HG03442 (cell line): ENCODE measurements around the gene PARP14.
A peak's percentile ranks its signal among the peaks of the same experiment; 100 is the strongest.

ENCODE experiments used
- ATAC-seq: cut with Tn5 transposase; IDR thresholded peaks from one replicate; pipeline ENCODE4 v1.9.1; 2021; ENCODE audit warnings: mild to moderate bottlenecking, moderate library complexity; ENCODE audit not compliant: unreplicated experiment

Gene PARP14

DNA sequence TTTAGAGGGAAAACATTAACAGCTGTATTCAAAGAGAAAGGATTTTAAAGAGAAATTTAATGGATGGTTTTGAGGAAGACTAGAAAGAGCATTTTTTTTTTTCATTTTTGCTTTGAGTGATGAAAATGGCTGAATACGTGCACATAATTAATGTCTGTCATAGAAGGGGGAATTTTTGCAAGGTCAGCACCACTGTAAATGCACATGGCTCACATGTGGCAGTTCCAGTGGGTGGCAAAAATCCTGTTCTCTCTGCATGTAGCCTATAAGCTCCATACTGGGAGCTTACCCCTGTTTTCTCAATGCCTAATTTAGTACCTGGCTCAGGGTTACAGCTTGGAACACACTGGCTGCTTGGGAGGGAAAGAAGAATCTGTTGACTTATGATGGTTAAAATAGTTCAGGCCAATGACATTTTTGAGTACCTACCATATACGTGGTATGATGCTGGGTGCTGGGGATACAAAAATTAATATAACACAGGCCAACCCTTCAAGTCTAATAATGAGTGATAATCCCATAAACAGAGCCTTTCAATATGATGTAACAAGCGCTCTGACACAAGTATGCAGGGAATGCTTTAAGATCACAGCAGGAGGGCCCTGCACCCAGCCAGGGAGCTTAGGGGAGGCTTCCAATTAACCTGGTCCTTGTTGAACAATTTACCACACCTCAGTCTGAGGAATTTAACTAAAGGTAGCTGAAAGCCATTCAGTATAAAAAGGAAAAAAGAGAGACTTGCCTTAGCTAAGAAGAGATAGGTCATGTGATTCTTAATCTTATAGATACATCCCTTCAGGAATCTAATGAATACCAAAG lies 80.0 kb downstream of the PARP14 start:
- ATAC-seq, result no peak

DNA sequence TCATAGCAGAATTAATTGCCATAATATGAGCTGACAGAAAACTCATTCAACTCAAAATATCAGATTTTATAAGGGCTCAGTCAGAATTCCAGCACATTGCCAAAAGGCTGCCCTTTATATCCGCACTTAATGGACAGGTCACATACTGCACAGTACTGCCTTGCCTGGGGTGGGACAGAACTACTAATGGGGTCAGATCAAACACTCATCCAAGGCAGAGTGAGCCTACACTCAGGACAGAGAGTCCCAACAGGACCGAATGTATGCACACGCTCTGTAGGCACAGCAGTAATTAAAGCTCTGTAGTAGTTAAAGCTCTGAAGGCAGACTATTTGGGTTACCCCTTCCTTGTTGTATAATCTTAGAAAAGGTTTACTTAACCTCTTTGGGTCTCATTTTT lies 85.8 kb downstream of the PARP14 start:
- ATAC-seq, result no peak

DNA sequence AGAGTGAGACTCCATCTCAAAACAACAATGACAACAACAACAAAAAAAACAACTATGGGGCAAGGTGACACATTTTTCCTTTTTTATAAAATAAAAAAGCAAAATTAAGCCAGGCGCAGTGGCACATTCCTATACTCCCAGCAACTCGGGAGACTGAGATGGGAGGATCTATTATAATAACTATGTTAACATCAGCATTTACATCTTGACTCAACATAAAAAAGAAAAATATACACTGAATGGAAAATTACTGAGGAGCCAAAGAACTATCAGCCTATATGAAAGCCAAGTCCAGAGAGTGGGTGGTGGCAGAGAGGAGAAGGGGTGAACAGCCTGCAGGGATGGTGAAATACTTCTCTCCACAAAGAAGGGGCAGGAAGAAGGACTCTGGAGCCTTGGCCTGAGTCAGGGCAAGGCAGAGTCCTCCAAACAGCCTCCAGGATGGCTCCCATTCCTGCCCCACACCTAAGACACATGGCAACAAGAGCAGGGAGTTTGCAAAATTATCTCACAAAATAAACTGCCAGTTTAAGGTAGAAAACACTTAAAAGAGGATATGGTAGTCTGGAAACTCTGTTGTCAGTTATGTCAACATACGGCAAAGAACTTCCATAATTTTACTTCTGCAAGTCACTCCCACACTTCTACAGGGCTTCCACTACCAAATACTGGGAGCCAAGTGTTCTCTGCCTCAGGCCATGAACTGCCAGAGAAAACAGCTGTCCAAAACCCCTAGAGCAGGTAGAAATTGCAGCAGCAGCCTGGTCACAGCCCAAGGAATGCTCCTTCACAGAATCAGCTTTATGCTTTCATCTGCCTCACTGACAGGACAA lies 87.1 kb downstream of the PARP14 start:
- no peak for ATAC-seq

DNA sequence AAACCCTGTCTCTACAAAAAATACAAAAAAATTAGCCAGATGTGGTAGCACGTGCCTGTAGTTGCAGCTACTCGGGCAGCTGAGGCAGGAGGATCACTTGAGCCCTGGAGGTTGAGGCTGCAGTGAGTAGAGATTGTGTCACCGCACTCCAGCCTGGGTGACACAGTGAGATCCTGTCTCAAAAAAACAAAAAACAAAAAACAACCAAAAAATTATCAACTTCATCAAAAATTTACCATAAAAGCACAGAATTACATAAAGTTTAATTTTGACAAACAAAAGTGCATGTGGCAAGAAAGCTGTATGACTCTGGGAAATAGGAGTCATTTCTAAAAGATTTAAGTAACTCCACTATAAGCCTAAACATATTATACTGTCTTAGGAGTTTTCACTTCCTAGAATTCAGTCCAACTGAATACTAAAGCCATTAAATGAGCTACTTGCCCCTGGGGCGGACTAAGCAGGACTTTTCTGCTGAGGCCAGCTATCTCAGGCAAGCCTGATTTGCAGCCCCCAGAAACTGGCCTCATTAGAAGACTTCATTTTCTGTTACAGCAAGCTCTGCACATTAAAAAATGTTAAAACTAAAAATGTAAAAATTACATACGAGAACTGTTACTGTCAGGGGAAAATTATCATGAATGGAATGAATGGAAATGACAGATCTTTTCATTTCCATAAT lies 90.0 kb downstream of the PARP14 start:
- no peak for ATAC-seq

DNA sequence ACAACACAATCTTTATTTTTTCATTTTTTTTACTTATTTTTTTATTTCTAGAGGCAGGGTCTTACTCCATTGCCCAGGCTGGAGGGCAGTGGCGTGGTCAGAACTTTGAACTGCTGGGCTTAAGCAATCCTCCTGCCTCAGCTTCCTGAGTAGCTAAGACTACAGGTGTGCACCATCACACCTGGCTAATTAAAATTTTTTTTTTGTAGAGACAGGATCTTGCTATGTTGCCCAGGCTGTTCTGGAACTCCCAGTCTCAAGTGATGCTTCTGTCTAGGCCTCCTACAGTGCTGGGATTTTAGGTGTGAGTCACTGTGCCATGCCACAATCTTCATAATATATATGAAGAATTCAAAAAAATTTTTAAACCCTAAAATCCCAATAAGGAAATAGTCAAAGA lies 92.2 kb downstream of the PARP14 start:
- no peak for ATAC-seq

DNA sequence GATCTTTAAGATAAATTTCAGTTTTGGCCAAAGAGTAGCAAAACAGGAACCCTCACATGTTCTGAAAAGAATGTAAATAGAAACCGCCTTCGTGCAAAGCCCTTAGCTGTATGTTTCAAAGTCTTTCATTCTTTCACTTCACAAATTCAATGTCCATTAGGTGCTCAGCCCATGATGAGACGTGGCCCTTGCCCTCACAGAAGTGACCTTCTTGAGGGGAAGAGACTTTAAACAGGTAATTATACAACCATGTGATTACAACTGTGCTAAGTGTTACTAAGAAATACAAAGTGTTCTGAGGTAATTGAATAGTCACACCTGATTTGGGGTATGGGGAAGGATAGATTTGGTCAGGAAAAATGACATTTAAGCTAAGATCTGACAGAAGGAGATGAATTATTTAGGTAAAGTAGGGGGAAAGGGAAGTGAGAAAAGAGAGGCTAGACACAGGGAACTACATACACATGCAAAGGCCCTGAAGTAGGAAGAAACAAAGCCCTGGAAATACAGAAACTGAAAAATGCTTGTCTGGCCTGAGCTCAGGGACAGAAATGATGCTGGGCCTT lies 93.4 kb downstream of the PARP14 start:
- ATAC-seq, result peak; percentile 61

DNA sequence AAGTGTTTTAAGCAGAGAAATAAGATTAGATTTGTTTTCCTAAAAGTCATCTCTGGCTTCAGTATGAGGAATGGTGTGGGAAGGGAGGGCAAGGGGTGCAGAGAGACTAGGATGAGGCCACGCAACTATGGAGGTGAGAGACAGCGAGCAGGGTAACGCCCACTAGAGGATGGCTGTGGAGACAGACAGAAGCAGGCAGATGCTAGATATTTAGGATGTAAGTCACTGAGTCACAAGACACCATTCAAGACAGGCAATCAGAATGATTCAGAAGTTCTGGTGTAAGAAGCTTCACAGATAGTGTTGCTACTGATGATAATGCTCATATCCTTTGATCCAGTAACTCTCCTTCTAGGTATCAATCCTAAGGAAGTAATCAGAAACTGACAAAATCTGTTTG lies 93.9 kb downstream of the PARP14 start:
- no peak for ATAC-seq

DNA sequence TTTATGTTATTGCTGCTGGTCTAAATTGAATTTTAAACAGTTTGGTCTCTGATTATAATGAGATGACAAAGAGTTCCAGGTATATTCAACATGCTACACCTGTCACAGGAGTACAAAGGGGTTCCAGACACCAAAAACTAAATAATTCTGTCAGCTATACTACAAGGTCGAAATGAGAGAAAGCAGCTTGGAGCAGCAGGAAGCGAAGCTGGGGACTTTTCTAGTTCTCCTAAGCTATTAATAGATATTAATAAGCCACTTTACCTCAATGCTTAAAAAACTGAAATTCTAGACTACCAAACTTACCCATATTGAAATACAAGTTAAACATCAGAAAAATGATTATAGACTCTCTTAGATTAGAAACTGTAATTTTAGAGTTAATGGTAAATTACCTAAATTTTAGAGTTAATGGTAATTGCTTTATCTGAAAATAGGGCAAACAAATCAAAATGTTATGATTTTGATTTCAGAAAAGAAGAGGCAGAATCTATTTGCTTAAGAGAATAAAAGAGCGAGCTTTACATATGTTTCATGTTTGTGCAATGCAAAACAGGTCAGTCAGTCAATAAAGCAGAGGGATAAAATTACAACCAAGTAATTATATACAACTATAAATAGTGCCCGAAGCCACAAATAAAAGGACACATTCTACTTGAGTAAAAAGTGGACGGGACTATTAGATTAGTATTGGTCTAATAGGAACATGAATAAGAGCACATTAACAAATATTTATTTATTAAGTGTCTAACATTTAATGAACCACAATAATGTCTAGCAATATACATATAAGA lies 96.2 kb downstream of the PARP14 start:
- ATAC-seq, result no peak

DNA sequence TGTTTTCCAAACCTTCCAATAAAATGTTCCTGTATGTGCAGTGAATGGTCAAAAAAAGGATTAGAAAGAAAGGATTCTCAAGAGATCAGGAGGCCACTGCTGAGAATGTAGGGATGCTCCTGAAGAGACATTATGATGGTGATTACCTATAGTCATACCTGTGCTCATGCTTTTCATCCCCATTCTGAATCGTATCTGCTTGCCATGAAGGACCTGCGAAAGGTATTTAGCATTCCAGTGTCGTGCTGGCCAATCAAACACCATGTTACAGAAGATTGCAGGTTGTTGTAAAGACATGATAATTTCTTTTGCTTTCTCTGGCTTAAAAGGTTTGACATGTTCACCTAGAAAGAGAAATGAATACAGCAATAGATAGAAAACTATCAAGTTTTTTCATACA lies 96.9 kb downstream of the PARP14 start:
- ATAC-seq, result no peak
